Stomach (tissue), 9 donors: ENCODE data around the gene CHCHD3. TPM values are rescaled to one million over a fixed set of nuclear protein-coding genes. Genes with fewer than 3 reads are reported as not detected.

Experiments
- DNase-seq, 2 donors: peaks; one replicate each; pipeline versions ENCODE4 v3.0.0 to v3.0.0-alpha.2; 2013 to 2019
- H3K27ac ChIP-seq, 5 donors: fragments of 200-600 bp in 4 of 5; sonication (generic) in 4 of 5; one replicate each; pipeline ENCODE4 v1.5.1; 2013 to 2019; ENCODE audit warnings: mild to moderate bottlenecking in 1 of 5, moderate library complexity in 1 of 5
- H3K27me3 ChIP-seq, 3 donors: fragments of 200-600 bp; sonication (generic); one replicate each; pipeline ENCODE4 v1.5.1; 2017 to 2019; ENCODE audit warnings: mixed run types in 1 of 3
- H3K36me3 ChIP-seq, 4 donors: fragments of 200-600 bp; sonication (generic); 1 replicate in 3 of 4; 2 replicates in 1 of 4; pipeline ENCODE4 v1.5.1; 2016 to 2019
- H3K4me1 ChIP-seq, 4 donors: fragments of 200-600 bp; sonication (generic); one replicate each; pipeline ENCODE4 v1.5.1; 2016 to 2019
- H3K4me3 ChIP-seq, 4 donors: fragments of 200-600 bp; sonication (generic) in 3 of 4; one replicate each; pipeline ENCODE4 v1.5.1; 2016 to 2019; ENCODE audit warnings: mild to moderate bottlenecking in 1 of 4
- H3K9me3 ChIP-seq, 4 donors: fragments of 200-600 bp; sonication (generic); one replicate each; pipeline ENCODE4 v1.5.1; 2016 to 2019
- CTCF ChIP-seq, 7 experiments: fragments of 450-650 bp in 4 of 7; fragments of 200-600 bp in 3 of 7; sonication (generic) in 3 of 7; IDR thresholded peaks; one replicate each; pipeline ENCODE4 v1.5.1; 2016 to 2019; ENCODE audit warnings: antibody characterized with exemption in 7 of 7, control low read depth in 2 of 7, mild to moderate bottlenecking in 1 of 7
- EP300 ChIP-seq: sonication (generic); formaldehyde crosslinking; IDR thresholded peaks from one replicate; pipeline ENCODE4 v1.6.1; 2017; ENCODE audit warnings: antibody characterized with exemption
- POLR2A ChIP-seq, 4 donors: fragments of 450-650 bp; IDR thresholded peaks; one replicate each; pipeline ENCODE4 v1.6.1; 2016; ENCODE audit warnings: antibody characterized with exemption in 4 of 4, control low read depth in 2 of 4, mild to moderate bottlenecking in 1 of 4, moderate library complexity in 1 of 4
- POLR2AphosphoS5 ChIP-seq, 3 donors: sonication (generic); formaldehyde crosslinking; IDR thresholded peaks; one replicate each; pipeline ENCODE4 v1.6.1; 2016; ENCODE audit warnings: antibody characterized with exemption in 3 of 3
- WGBS, 5 donors: extraction: QIAGEN DNeasy Blood & Tissue Kit in 3 of 5; methylation state at CpG; one replicate each; pipeline versions ENCODE4 v1.1.5 to v1.1.7; 2013 to 2018; 5-methylcytosine and 5-hydroxymethylcytosine counted together
- intact Hi-C: fragments of 100-400 bp; cut with DNase I; formaldehyde crosslinking; loops from one replicate; pipeline ENCODE4 v1.15.1; 2023; ENCODE audit warnings: low total_unique reads
- polyA plus RNA-seq, 3 donors: library from polyadenylated mRNA; stranded (reverse); fragments of 200-250 nt; gene quantifications; one replicate each; pipeline ENCODE4 v1.2.3, GENCODE V29; 2013
- total RNA-seq, 5 donors: library from RNA; depleted of rRNA; stranded (reverse); fragments of >200 nt; gene quantifications; one replicate each; pipeline versions ENCODE4 v1.1.0 to v1.2.3, GENCODE V29; 2014 to 2016
- donor health status: healthy with polysubstance abuse.
- donor health status: Bipolar disorder and iron deficiency.
- donor health status: healthy.

CHCHD3 gene
- total and polyA plus RNA-seq, 8 donors = 5.8 to 90.9 (median 39.9) TPM

DNA sequence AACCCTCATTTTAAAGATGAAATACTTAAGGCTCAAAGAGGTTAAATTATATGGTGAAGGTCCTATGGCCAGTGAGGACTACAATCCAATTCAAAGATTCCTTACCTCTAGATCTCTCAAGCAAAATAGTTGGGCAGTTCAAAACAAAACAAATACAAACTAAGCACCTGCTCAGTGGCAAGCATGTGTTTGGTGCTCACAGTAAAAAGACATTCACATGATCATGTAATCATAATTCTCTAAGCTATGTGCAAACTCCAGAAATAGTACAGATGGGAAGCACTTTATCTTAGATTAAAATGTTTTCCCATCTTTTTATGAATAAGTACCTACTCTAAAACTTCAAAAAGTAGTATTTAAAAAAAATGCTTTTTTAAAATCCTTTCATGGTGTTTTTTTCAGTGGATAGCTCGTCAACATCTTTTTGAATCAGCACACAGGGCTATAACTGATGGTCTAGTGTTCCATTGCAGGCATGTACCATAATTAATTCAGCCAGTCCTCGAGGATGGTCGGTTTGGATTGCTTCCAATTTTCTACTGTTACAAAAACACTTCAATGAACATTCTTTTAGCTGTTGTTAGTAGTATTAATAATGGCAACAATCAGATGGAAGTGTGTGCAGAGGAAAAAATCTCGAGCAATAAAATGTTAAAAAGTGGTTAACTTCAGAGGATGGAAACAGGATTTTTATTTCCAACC is 58.4 kb downstream of the CHCHD3 start:
- peaks cover 0 to 7% (median 3%) of the 10 kb centered on the region in 4 donors for H3K36me3 ChIP-seq
- intact Hi-C loops = no loop called here

DNA sequence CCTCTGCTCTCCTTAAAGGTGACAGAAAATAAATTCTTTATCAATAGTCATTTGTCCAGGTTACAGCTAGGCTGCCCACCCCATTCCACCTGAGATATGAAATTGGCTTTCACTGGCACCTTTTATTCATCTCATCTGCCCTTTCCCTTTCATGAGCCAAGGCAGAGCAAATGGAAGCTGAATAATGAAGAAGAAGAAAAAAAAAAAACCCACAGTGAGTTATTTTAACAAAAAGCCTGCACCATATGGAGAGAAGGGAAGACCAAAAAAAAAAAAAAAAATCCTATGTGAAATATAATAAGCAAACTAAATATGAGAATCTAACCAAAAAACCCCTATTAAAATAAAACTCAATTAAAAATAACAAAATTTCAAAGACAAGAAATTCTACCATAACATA is 59.2 kb downstream of the CHCHD3 start:
- Histone ChIP-seq H3K4me1 (no peaks in the 10 kb centered on the region), H3K9me3 (no peaks in the 10 kb centered on the region), H3K4me3 (no peak overlapping the region), H3K27me3 (no peaks in the 10 kb centered on the region), H3K27ac (no peak overlapping the region), H3K36me3 (peaks cover 0 to 7% (median 3%) of the 10 kb centered on the region in 4 donors)
- no peak for DNase-seq
- TF ChIP-seq EP300 (no peak), POLR2A (IDR thresholded peaks at IDR 0.05) (no peak), POLR2AphosphoS5 (IDR thresholded peaks at IDR 0.05) (no peak), CTCF (IDR thresholded peaks at IDR 0.05) (no peak)
- intact Hi-C loops = no loop called here

More for the DNA sequence above, 58.4 kb downstream of the CHCHD3 start:
- H3K4me1 ChIP-seq = no peaks in the 10 kb centered on the region
- no peak overlapping the region for H3K4me3 ChIP-seq
- WGBS, 5 donors = 73 to 87% (median 82%) methylated on average over 4 of the region's 4 CpGs
- no peak for TF ChIP-seq POLR2A (IDR thresholded peaks at IDR 0.05)
- TF ChIP-seq POLR2AphosphoS5 (IDR thresholded peaks at IDR 0.05) = no peak
- no peak for TF ChIP-seq CTCF (IDR thresholded peaks at IDR 0.05)
- no peak for TF ChIP-seq EP300
- H3K27ac ChIP-seq = no peak overlapping the region
- H3K9me3 ChIP-seq = no peaks in the 10 kb centered on the region
- DNase-seq = no peak
- no peaks in the 10 kb centered on the region for H3K27me3 ChIP-seq

- H3K9me3 ChIP-seq = no peaks in the 10 kb centered on the region
- WGBS, 5 donors = 60 to 85% (median 77%) methylated on average over 3 of the region's 3 CpGs
- TF ChIP-seq POLR2A (IDR thresholded peaks at IDR 0.05) (no peak), POLR2AphosphoS5 (IDR thresholded peaks at IDR 0.05) (no peak), EP300 (no peak), CTCF (IDR thresholded peaks at IDR 0.05) (no peak)
- no peaks in the 10 kb centered on the region for H3K27me3 ChIP-seq
- H3K36me3 ChIP-seq = peaks cover 0 to 7% (median 3%) of the 10 kb centered on the region in 4 donors
- intact Hi-C loops = no loop called here
- no peak overlapping the region for H3K4me3 ChIP-seq
- H3K4me1 ChIP-seq = peaks cover 0 to 8% (median 3%) of the 10 kb centered on the region in 4 donors
- no peak for DNase-seq
- no peak overlapping the region for H3K27ac ChIP-seq
Observed at GRCh38 chr7:133021196-133021595, 60.7 kb downstream of the CHCHD3 start.

- TF ChIP-seq POLR2A (IDR thresholded peaks at IDR 0.05) (no peak), POLR2AphosphoS5 (IDR thresholded peaks at IDR 0.05) (no peak), EP300 (no peak), CTCF (IDR thresholded peaks at IDR 0.05) (no peak)
- Histone ChIP-seq H3K27me3 (no peaks in the 10 kb centered on the region), H3K9me3 (no peaks in the 10 kb centered on the region), H3K27ac (no peak overlapping the region), H3K4me1 (peaks cover 0 to 14% (median 3%) of the 10 kb centered on the region in 4 donors), H3K4me3 (no peak overlapping the region), H3K36me3 (peaks cover 0 to 7% (median 3%) of the 10 kb centered on the region in 4 donors)
- WGBS, 5 donors = 95 to 96% (median 96%) methylated on average over 6 of the region's 6 CpGs
- intact Hi-C loops = no loop called here
- no peak for DNase-seq
Observed at GRCh38 chr7:133020496-133020895, 61.4 kb downstream of the CHCHD3 start.
